NCI-H2196 treated with DMSO at 0.1 percent for 48 hours (cell line): Measurements from ENCODE around the gene TCF21.
"Not testable (repeated sequence)": the region's sequence is repeated elsewhere in the genome, so short reads cannot be mapped to it uniquely, and the experiment has no call there.

Source experiments
- DNase-seq: peaks from one replicate; lab custom pipeline; 2025; ENCODE audit not compliant: unreplicated experiment; lab: John Stamatoyannopoulos, UW

Gene TCF21

GRCh38 chr6:133921249-133921859, 32.4 kb downstream of the TCF21 start:
- DNase-seq: peak; percentile 34

- peak; percentile 82 for DNase-seq
Observed at GRCh38 chr6:133923938-133924593, 35.2 kb downstream of the TCF21 start.

DNA sequence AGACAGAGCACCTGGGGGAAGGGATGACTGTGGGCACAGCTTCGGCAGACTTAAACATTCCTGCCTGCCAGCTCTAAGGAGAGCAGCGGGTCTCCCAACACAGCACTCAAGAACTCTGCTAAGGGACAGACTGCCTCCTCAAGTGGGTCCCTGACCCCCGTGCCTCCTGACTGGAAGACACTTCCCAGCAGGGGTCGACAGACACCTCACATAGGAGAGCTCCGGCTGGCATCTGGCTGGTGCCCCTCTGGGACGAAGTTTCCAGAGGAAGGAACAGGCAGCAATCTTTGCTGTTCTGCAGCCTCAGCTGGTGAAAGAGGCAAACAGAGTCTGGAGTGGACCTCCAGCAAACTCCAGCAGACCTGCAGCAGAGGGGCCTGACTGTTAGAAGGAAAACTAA, 42.3 kb downstream of the TCF21 start:
- DNase-seq: not testable (repeated sequence)

GRCh38 chr6:133936352-133936751, 47.4 kb downstream of the TCF21 start:
- DNase-seq: not testable (repeated sequence)

DNA sequence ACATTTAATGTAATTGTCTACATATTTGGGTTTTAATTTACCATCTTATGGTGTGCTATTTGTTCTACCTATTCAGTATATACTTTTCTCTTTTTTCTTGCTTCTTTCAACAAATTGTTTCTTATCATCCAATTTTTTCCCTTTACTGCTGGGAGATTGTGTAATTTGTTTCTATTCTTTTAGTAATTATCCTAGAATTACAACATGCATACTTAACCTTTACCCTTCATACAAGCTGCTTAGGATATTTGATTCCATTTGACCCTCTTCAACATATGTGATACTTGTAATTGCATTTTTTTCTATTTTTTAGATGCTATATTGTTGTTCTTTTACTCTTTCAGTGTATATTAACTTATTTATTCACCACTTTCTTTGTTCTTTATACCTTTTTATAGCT, 49.0 kb downstream of the TCF21 start:
- no peak for DNase-seq

DNA sequence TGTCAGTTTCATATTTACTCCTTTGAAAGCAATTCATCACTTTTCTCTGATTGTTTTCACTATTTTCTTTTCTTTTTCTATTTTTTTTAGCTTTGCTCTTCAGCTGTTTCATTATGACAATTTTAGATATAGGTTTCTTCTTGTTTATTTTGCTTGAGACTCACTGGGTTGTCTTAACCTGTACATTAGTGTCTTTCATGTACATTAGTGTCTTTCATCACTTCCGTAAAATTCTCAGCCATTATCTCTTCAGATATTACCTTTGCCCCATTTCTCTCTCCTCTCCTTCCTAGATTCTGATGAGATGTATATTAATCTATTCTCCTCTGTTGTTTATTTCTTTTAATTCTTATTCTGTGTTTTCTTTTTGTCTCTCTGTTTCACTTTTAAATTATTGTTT, 49.6 kb downstream of the TCF21 start:
- DNase-seq: no peak

GRCh38 chr6:133939778-133940667, 51.1 kb downstream of the TCF21 start:
- no peak for DNase-seq
